ENCODE measurements around the gene KITLG.

DNA sequence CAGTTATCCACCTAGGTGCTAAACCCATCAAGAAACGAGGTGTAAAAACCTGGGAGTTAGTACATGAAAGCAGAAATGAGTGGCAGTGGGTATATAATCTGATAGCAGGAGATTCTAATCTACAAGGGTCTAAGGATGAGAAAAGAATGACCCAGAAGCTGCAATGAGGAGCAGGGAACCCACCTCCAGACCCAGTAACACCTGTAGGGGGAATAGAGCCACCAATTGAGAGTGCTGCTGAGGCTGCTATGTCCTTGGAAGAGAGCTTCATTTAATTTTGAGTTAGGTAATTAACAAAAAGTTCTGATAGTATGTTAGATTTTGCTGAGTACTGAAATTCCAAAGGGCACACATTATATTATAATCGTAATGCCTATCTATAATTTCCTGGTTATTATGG lies 89.8 kb downstream of the KITLG start:
- TF ChIP-seq NRF1 (IDR thresholded peaks at IDR 0.05; ENCODE audit: low read depth, low read length) (no peak), FOXJ3 (CRISPR knock-in tag; IDR thresholded peaks at IDR 0.05) (no peak), SIN3A (IDR thresholded peaks at IDR 0.05; ENCODE audit: borderline replicate concordance, low read depth, low read length) (no peak), RAD21 (IDR thresholded peaks at IDR 0.05; ENCODE audit: low read length) (no peak), EZH2phosphoT487 (IDR thresholded peaks at IDR 0.05; ENCODE audit: borderline replicate concordance, low read depth) (no peak), RFX5 (IDR thresholded peaks at IDR 0.05; ENCODE audit: low read length) (no peak)
- TF ChIP-seq, protein P1, sequence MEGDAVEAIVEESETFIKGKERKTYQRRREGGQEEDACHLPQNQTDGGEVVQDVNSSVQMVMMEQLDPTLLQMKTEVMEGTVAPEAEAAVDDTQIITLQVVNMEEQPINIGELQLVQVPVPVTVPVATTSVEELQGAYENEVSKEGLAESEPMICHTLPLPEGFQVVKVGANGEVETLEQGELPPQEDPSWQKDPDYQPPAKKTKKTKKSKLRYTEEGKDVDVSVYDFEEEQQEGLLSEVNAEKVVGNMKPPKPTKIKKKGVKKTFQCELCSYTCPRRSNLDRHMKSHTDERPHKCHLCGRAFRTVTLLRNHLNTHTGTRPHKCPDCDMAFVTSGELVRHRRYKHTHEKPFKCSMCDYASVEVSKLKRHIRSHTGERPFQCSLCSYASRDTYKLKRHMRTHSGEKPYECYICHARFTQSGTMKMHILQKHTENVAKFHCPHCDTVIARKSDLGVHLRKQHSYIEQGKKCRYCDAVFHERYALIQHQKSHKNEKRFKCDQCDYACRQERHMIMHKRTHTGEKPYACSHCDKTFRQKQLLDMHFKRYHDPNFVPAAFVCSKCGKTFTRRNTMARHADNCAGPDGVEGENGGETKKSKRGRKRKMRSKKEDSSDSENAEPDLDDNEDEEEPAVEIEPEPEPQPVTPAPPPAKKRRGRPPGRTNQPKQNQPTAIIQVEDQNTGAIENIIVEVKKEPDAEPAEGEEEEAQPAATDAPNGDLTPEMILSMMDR (IDR thresholded peaks at IDR 0.05) = no peak
- TF ChIP-seq, protein P2, sequence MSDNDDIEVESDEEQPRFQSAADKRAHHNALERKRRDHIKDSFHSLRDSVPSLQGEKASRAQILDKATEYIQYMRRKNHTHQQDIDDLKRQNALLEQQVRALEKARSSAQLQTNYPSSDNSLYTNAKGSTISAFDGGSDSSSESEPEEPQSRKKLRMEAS (IDR thresholded peaks at IDR 0.05; ENCODE audit: low read depth) = no peak
- TF ChIP-seq, protein P3, sequence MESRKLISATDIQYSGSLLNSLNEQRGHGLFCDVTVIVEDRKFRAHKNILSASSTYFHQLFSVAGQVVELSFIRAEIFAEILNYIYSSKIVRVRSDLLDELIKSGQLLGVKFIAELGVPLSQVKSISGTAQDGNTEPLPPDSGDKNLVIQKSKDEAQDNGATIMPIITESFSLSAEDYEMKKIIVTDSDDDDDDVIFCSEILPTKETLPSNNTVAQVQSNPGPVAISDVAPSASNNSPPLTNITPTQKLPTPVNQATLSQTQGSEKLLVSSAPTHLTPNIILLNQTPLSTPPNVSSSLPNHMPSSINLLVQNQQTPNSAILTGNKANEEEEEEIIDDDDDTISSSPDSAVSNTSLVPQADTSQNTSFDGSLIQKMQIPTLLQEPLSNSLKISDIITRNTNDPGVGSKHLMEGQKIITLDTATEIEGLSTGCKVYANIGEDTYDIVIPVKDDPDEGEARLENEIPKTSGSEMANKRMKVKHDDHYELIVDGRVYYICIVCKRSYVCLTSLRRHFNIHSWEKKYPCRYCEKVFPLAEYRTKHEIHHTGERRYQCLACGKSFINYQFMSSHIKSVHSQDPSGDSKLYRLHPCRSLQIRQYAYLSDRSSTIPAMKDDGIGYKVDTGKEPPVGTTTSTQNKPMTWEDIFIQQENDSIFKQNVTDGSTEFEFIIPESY (IDR thresholded peaks at IDR 0.05; ENCODE audit: borderline replicate concordance, low read depth) = no peak

All from SK-N-SH (cell line).